H1 (cell line): ENCODE measurements around the gene CERS1. TPM values are rescaled to one million over a fixed set of nuclear protein-coding genes. Genes with fewer than 3 reads are reported as not detected.
A peak's percentile ranks its signal among the peaks of the same experiment; 100 is the strongest.

ENCODE experiments used
- ASH2L ChIP-seq: fragments of 200-600, 300-600 bp; sonication (generic); IDR thresholded peaks from one replicate; pipeline ENCODE4 v1.7.1; 2017; ENCODE audit warnings: low read length
- BCL11A ChIP-seq, 2 experiments: IDR thresholded peaks; one replicate each; pipeline ENCODE4 v1.6.1; 2011; ENCODE audit warnings: low read depth in 2 of 2, low read length in 2 of 2, mild to moderate bottlenecking in 2 of 2
- CEBPB ChIP-seq: IDR thresholded peaks from 2 replicates; pipeline ENCODE4 v1.6.1; 2012; ENCODE audit warnings: low read depth, low read length
- CHD2 ChIP-seq: IDR thresholded peaks from 2 replicates; pipeline ENCODE4 v1.6.1; 2012; ENCODE audit warnings: low read length, improper control_type of control experiment
- CTCF ChIP-seq, 3 experiments: IDR thresholded peaks; 1 replicate in 2 of 3; 2 replicates in 1 of 3; pipeline versions ENCODE4 v1.5.1 to v1.6.1; 2011; ENCODE audit warnings: low read length in 3 of 3, mild to moderate bottlenecking in 3 of 3, inconsistent platforms in 2 of 3, low read depth in 1 of 3, moderate library complexity in 1 of 3; ENCODE audit not compliant: insufficient read depth in 1 of 3; ENCODE audit errors: control extremely low read depth in 1 of 3
- E2F6 ChIP-seq: IDR thresholded peaks from 2 replicates; pipeline ENCODE4 v1.6.1; 2012; ENCODE audit warnings: inconsistent platforms
- EP300 ChIP-seq, 2 experiments: IDR thresholded peaks; 1 replicate in 1 of 2; 2 replicates in 1 of 2; pipeline ENCODE4 v1.6.1; 2011 to 2012; ENCODE audit warnings: low read depth in 2 of 2, low read length in 2 of 2, mild to moderate bottlenecking in 2 of 2, borderline replicate concordance in 1 of 2, inconsistent platforms in 1 of 2, moderate library complexity in 1 of 2
- GTF2F1 ChIP-seq: IDR thresholded peaks from 2 replicates; pipeline ENCODE4 v1.6.1; 2012; ENCODE audit warnings: low read depth, low read length, improper control_type of control experiment, borderline replicate concordance
- HDAC2 ChIP-seq, 2 experiments: fragments of 300-600 bp in 1 of 2; sonication (generic) in 1 of 2; IDR thresholded peaks; 2 replicates each; pipeline ENCODE4 v1.6.1; 2011 to 2012; ENCODE audit warnings: low read depth in 2 of 2, low read length in 2 of 2, mild to moderate bottlenecking in 2 of 2, moderate library complexity in 2 of 2, borderline replicate concordance in 1 of 2, inconsistent platforms in 1 of 2
- JUND ChIP-seq: IDR thresholded peaks from 2 replicates; pipeline ENCODE4 v1.6.1; 2011; ENCODE audit warnings: mild to moderate bottlenecking, improper control_type of control experiment, low read length
- KDM4A ChIP-seq: IDR thresholded peaks from one replicate; pipeline ENCODE4 v1.7.1; 2012; ENCODE audit warnings: low read depth, mild to moderate bottlenecking, moderate library complexity, low read length, inconsistent platforms; ENCODE audit not compliant: severe bottlenecking
- MAFK ChIP-seq: IDR thresholded peaks from 2 replicates; pipeline ENCODE4 v1.6.1; 2012; ENCODE audit warnings: low read depth, mild to moderate bottlenecking, improper control_type of control experiment, low read length
- NANOG ChIP-seq: IDR thresholded peaks from 2 replicates; pipeline ENCODE4 v1.6.1; 2011; ENCODE audit warnings: low read length, low read depth, mild to moderate bottlenecking, inconsistent platforms; ENCODE audit not compliant: insufficient read depth, poor library complexity, severe bottlenecking
- RAD21 ChIP-seq, 2 experiments: IDR thresholded peaks in 1 of 2; conservative IDR thresholded peaks in 1 of 2; 2 replicates each; pipeline ENCODE4 v1.6.1; 2011; ENCODE audit warnings: low read depth in 2 of 2, low read length in 2 of 2, improper control_type of control experiment in 1 of 2, inconsistent platforms in 1 of 2, mild to moderate bottlenecking in 1 of 2, moderate library complexity in 1 of 2
- RFX5 ChIP-seq: IDR thresholded peaks from 2 replicates; pipeline ENCODE4 v1.6.1; 2011; ENCODE audit warnings: low read depth, low read length, improper control_type of control experiment, borderline replicate concordance
- RXRA ChIP-seq: IDR thresholded peaks from 2 replicates; pipeline ENCODE4 v1.6.1; 2011; ENCODE audit warnings: low read depth, mild to moderate bottlenecking, low read length, moderate library complexity; ENCODE audit not compliant: insufficient read depth
- SAP30 ChIP-seq: fragments of 300-600 bp; sonication (generic); IDR thresholded peaks from 2 replicates; pipeline ENCODE4 v1.7.1; 2012; ENCODE audit warnings: low read length, moderate library complexity, mild to moderate bottlenecking, inconsistent platforms; ENCODE audit not compliant: insufficient read depth, insufficient replicate concordance
- SP4 ChIP-seq: IDR thresholded peaks from 2 replicates; pipeline ENCODE4 v1.6.1; 2012; ENCODE audit warnings: low read length, inconsistent platforms
- SRF ChIP-seq: IDR thresholded peaks from 2 replicates; pipeline ENCODE4 v1.6.1; 2011; ENCODE audit warnings: mild to moderate bottlenecking, low read depth, low read length, moderate library complexity
- SUZ12 ChIP-seq: fragments of 200-600 bp; sonication (generic); IDR thresholded peaks from 2 replicates; pipeline ENCODE4 v1.6.1; 2012; ENCODE audit warnings: mild to moderate bottlenecking, inconsistent platforms, low read length, moderate library complexity, mixed read lengths
- polyA plus RNA-seq, 7 experiments: library from polyadenylated mRNA; depleted of rRNA in 3 of 7; stranded (reverse) in 5 of 7; unstranded in 2 of 7; fragments of >200 nt in 5 of 7; fragments of 200-250 nt in 2 of 7; gene quantifications; 1 replicate in 5 of 7; 2 replicates in 1 of 7; 4 replicates in 1 of 7; pipeline versions ENCODE4 v1.2.1 to v1.2.3, GENCODE V29; 2011 to 2013; ENCODE audit warnings: missing spikeins in 2 of 7, mixed read lengths in 2 of 7
- total RNA-seq: library from RNA; stranded (reverse); fragmentation: NEBNext Ultra II Directional; extraction: Animal tissue kit (Norgen Biotek cat#: 25700); gene quantifications from 2 replicates; pipeline ENCODE4 v1.2.1, GENCODE V29; 2021

CERS1 gene
- total and polyA plus RNA-seq, 2 of the 8 experiments (the other 6 are each of a cell fraction or from before 2014, with no cell fraction given): 18.6 to 51.0 TPM

- no peak for TF ChIP-seq JUND
- TF ChIP-seq CEBPB: no peak
- TF ChIP-seq GTF2F1: no peak
- TF ChIP-seq RFX5: no peak
- no peak for TF ChIP-seq SP4
- TF ChIP-seq RAD21 (IDR thresholded peaks at IDR 0.05 in 1 of 2, conservative IDR thresholded peaks at IDR 0.05 in 1 of 2; ENCODE audit: low read depth in 2 of 2, low read length in 2 of 2): peak; percentile 59 to 73
- no peak for TF ChIP-seq EP300 (IDR thresholded peaks at IDR 0.05; ENCODE audit: borderline replicate concordance in 1 of 2, low read depth in 2 of 2, low read length in 2 of 2)
- no peak for TF ChIP-seq MAFK
- TF ChIP-seq SRF: no peak
- TF ChIP-seq SUZ12: peak; percentile 36; the same call in 1 of the 2 replicates
- no peak for TF ChIP-seq E2F6
- no peak for TF ChIP-seq SAP30
- no peak for TF ChIP-seq ASH2L
- peak; percentile 31 to 37; a peak in 1 of 4 replicates for TF ChIP-seq HDAC2 (IDR thresholded peaks at IDR 0.05; ENCODE audit: borderline replicate concordance in 1 of 2, low read depth in 2 of 2, low read length in 2 of 2)
- no peak for TF ChIP-seq NANOG
- TF ChIP-seq KDM4A: peak; percentile 86
- TF ChIP-seq RXRA: no peak
- TF ChIP-seq CHD2: no peak
- TF ChIP-seq BCL11A (IDR thresholded peaks at IDR 0.05; ENCODE audit: low read depth in 2 of 2, low read length in 2 of 2): no peak
- TF ChIP-seq CTCF (IDR thresholded peaks at IDR 0.05; ENCODE audit: control extremely low read depth in 1 of 3, insufficient read depth in 1 of 3, low read depth in 1 of 3, low read length in 3 of 3): peak; percentile 66 to 78 (median 74)
Measured at GRCh38 chr19:18895038-18895823, 727 bp downstream of the CERS1 start (continued).
